SU-DHL-6 (cell line): ENCODE data around the gene CCRL2.

Source experiments
- CTCF ChIP-seq: fragments of 200-600 bp; sonication (generic); IDR thresholded peaks from one replicate; pipeline ENCODE4 v1.5.1; 2017; ENCODE audit warnings: antibody characterized with exemption, mild to moderate bottlenecking, low read length, moderate library complexity; ENCODE audit not compliant: insufficient read depth, poor library complexity, severe bottlenecking
- EZH2phosphoT487 ChIP-seq: fragments of 200-600 bp; sonication (generic), shearing (Covaris generic); conservative IDR thresholded peaks from 2 replicates; pipeline ENCODE4 v1.6.1; 2018; ENCODE audit warnings: mild to moderate bottlenecking, antibody characterized with exemption, low read length, moderate library complexity, mixed read lengths

GRCh38 chr3:46405301-46406019 is 1.6 kb upstream of the CCRL2 start:
- TF ChIP-seq CTCF: no peak
- TF ChIP-seq EZH2phosphoT487: no peak
